ENCODE measurements around the gene SEMA4B. TPM values are rescaled to one million over a fixed set of nuclear protein-coding genes. Genes with fewer than 3 reads are reported as not detected.
A peak's percentile ranks its signal among the peaks of the same experiment; 100 is the strongest.

The SEMA4B gene
- total RNA-seq, 1 donor from 2014 or later, result 35.4 TPM

- Mint-ChIP-seq H3K9me3 (peaks cover 4% of the 10 kb centered on the region), H3K4me1 (peaks cover 8% of the 10 kb centered on the region), H3K27me3 (ENCODE audit: low read depth) (no peaks in the 10 kb centered on the region), H3K36me3 (no peaks in the 10 kb centered on the region), H3K4me3 (no peak overlapping the region), H3K27ac (peak overlapping the region; percentile 71)
- DNase-seq (ENCODE audit: low spot score in 2 of 2, unreplicated experiment in 2 of 2), result no peak
- TF ChIP-seq CTCF (IDR thresholded peaks at IDR 0.05; ENCODE audit: unreplicated experiment), result no peak
Observed at GRCh38 chr15:90165157-90165556, 36.0 kb upstream of the SEMA4B start.

- DNase-seq (ENCODE audit: low spot score in 2 of 2, unreplicated experiment in 2 of 2), result no peak
- peak overlapping the region; percentile 75 for H3K27ac Mint-ChIP-seq
- no peak overlapping the region for H3K4me3 Mint-ChIP-seq
- H3K4me1 Mint-ChIP-seq, result peaks cover 8% of the 10 kb centered on the region
- no peaks in the 10 kb centered on the region for H3K36me3 Mint-ChIP-seq
- TF ChIP-seq CTCF (IDR thresholded peaks at IDR 0.05; ENCODE audit: unreplicated experiment), result no peak
- H3K9me3 Mint-ChIP-seq, result peaks cover 4% of the 10 kb centered on the region
- H3K27me3 Mint-ChIP-seq (ENCODE audit: low read depth), result no peaks in the 10 kb centered on the region
Observed at GRCh38 chr15:90165659-90166489, 35.3 kb upstream of the SEMA4B start.

- Mint-ChIP-seq H3K4me3 (no peak overlapping the region), H3K4me1 (peaks cover 8% of the 10 kb centered on the region), H3K9me3 (peaks cover 4% of the 10 kb centered on the region), H3K27me3 (ENCODE audit: low read depth) (no peaks in the 10 kb centered on the region), H3K27ac (no peak overlapping the region), H3K36me3 (no peaks in the 10 kb centered on the region)
- DNase-seq (ENCODE audit: low spot score in 2 of 2, unreplicated experiment in 2 of 2), result no peak
- no peak for TF ChIP-seq CTCF (IDR thresholded peaks at IDR 0.05; ENCODE audit: unreplicated experiment)
Observed at GRCh38 chr15:90167121-90167520, 34.0 kb upstream of the SEMA4B start.

- DNase-seq (ENCODE audit: low spot score in 2 of 2, unreplicated experiment in 2 of 2), result no peak
Observed at GRCh38 chr15:90171623-90172022, 29.5 kb upstream of the SEMA4B start.

GRCh38 chr15:90173372-90173771, 27.8 kb upstream of the SEMA4B start:
- H3K4me3 Mint-ChIP-seq, result no peak overlapping the region
- no peak for TF ChIP-seq CTCF (IDR thresholded peaks at IDR 0.05; ENCODE audit: unreplicated experiment)
- H3K27ac Mint-ChIP-seq, result peak overlapping the region; percentile 34
- no peaks in the 10 kb centered on the region for H3K27me3 Mint-ChIP-seq (ENCODE audit: low read depth)
- H3K4me1 Mint-ChIP-seq, result peaks cover 5% of the 10 kb centered on the region
- DNase-seq (ENCODE audit: low spot score in 2 of 2, unreplicated experiment in 2 of 2), result no peak
- H3K9me3 Mint-ChIP-seq, result no peaks in the 10 kb centered on the region
- H3K36me3 Mint-ChIP-seq, result no peaks in the 10 kb centered on the region

More at GRCh38 chr15:90171623-90172022, 29.5 kb upstream of the SEMA4B start:
- Mint-ChIP-seq H3K4me1 (peaks cover 5% of the 10 kb centered on the region), H3K27me3 (ENCODE audit: low read depth) (no peaks in the 10 kb centered on the region), H3K27ac (no peak overlapping the region), H3K36me3 (no peaks in the 10 kb centered on the region), H3K9me3 (peaks cover 4% of the 10 kb centered on the region), H3K4me3 (no peak overlapping the region)
- TF ChIP-seq CTCF (IDR thresholded peaks at IDR 0.05; ENCODE audit: unreplicated experiment), result no peak
